Activated T-cell treated with anti-CD3 and anti-CD28 coated beads, Interleukin-2, amount 50 U/mL, for 4 hours (primary cell): Measurements from ENCODE around the gene PTGDS. TPM values are rescaled to one million over a fixed set of nuclear protein-coding genes. Genes with fewer than 3 reads are reported as not detected.

Experiments used
- ATAC-seq, 2 donors: fragments of 200-7000 bp; cut with Tn5 transposase; one replicate each; pipeline ENCODE4 v1.10.0; 2021
- DNase-seq: peaks from one replicate; pipeline ENCODE4 v3.0.0-alpha.2; 2020
- H3K27me3 Mint-ChIP-seq: one replicate; pipeline ENCODE4 v1.8.0; 2021; ENCODE audit warnings: low read depth, mixed read lengths
- H3K36me3 Mint-ChIP-seq: one replicate; pipeline ENCODE4 v1.8.0; 2022; ENCODE audit warnings: mixed read lengths; ENCODE audit not compliant: insufficient read depth
- H3K4me1 Mint-ChIP-seq: one replicate; pipeline ENCODE4 v1.8.0; 2021; ENCODE audit warnings: low read depth, mixed read lengths
- H3K4me3 Mint-ChIP-seq: one replicate; pipeline ENCODE4 v1.8.0; 2021; ENCODE audit warnings: mild to moderate bottlenecking, moderate library complexity, mixed read lengths
- H3K9me3 Mint-ChIP-seq: one replicate; pipeline ENCODE4 v1.8.0; 2021; ENCODE audit warnings: mixed read lengths
- total RNA-seq, 3 donors: library from RNA; stranded (reverse); gene quantifications; one replicate each; pipeline ENCODE4 v1.2.1, GENCODE V29; 2021

Gene PTGDS
- total RNA-seq, 3 donors from 2014 or later: 0.30 to 0.51 TPM; not detected in 1

DNA sequence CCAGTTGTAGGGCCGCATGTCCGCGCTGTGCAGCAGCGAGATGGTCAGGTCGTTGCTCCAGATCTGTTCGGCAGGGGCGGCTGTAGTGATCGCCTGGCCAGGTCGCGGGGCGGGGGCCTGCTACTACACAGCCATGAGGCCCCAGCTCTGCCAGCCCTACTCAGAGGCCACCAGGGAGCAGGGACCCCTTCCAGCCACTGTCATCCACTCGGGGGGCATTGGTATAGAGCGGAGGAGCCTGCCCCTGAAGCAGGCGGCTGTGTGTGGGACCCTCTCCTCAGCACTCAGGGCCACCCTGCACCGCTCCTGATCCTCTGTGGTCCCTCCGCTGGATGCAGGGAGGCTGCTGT, 34.4 kb upstream of the PTGDS start:
- H3K27me3 Mint-ChIP-seq: no peaks in the 10 kb centered on the region
- no peak for ATAC-seq
- H3K4me1 Mint-ChIP-seq: peaks cover 5% of the 10 kb centered on the region
- no peak for DNase-seq
- H3K9me3 Mint-ChIP-seq: no peaks in the 10 kb centered on the region
- peaks cover 16% of the 10 kb centered on the region for H3K36me3 Mint-ChIP-seq
- peak overlapping the region; percentile 77 for H3K4me3 Mint-ChIP-seq

DNA sequence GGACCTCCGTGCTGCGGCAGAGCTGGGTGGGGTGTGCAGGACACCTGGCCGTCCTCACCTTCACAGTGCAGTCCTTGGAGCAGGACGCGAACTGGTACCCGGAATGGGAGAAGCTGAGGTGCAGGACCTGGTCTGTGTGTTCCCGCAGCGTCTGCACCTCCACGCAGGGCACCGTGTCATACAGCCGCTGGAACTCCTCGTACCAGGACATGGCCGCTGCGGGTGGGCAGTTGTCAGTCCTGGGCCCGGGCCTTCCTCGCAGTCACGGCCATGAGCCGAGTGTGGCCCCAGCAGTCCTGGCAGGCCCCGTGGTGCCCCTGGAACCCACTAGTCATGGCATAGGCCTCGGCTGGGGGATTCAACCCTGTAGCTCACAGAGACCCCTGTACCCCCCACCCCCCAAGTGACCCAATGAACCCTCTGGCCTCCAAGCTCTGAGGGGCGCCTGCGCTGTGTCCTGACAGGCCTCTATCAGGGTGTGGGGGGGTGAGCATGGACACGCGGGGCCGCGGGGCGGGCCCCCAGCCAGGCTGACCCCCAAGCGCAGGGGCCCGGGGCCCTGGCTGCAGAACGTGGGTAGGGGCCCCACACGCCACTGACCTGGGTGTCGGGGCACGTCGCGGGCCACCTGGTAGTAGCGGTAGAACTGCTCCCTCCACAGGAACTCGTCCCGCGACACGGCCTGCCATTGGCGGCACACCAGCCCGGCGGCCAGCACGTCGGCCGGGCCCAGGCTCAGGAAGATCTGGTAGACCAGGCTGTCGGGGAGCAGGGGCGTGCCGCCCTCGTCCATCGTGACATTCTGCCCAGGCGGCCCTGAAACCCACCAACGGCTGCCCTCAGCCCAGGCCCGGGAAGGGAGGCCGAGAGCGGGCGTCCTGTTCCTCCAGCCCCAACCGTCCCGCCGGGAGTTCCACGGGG, 33.8 kb upstream of the PTGDS start:
- ATAC-seq (peak; percentile 29 to 41), DNase-seq (no peak)
- H3K9me3 Mint-ChIP-seq: no peaks in the 10 kb centered on the region
- H3K4me1 Mint-ChIP-seq: peaks cover 7% of the 10 kb centered on the region
- H3K27me3 Mint-ChIP-seq: no peaks in the 10 kb centered on the region
- peak overlapping the region; percentile 80 for H3K4me3 Mint-ChIP-seq
- H3K36me3 Mint-ChIP-seq: peaks cover 15% of the 10 kb centered on the region

DNA sequence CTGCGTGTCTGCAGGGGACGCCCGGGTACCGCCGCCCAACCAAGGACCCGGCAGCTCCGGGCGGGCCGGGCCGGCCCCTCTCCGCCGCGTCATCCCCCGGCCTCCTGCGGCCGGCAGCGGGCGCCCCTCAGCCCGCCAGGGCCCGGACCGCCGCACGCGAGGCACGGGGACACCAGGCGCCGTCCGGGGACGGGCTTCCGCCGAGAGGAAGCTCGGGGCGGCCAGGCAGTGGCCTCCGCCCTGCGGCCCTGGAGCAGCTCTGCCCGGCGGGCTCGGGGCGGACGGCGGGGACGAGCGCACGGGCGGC, 33.1 kb upstream of the PTGDS start:
- Mint-ChIP-seq H3K36me3 (peaks cover 11% of the 10 kb centered on the region), H3K4me3 (peak overlapping the region; percentile 80), H3K4me1 (peaks cover 7% of the 10 kb centered on the region), H3K27me3 (no peaks in the 10 kb centered on the region), H3K9me3 (no peaks in the 10 kb centered on the region)
- DNase-seq (no peak), ATAC-seq (peak; percentile 59)

DNA sequence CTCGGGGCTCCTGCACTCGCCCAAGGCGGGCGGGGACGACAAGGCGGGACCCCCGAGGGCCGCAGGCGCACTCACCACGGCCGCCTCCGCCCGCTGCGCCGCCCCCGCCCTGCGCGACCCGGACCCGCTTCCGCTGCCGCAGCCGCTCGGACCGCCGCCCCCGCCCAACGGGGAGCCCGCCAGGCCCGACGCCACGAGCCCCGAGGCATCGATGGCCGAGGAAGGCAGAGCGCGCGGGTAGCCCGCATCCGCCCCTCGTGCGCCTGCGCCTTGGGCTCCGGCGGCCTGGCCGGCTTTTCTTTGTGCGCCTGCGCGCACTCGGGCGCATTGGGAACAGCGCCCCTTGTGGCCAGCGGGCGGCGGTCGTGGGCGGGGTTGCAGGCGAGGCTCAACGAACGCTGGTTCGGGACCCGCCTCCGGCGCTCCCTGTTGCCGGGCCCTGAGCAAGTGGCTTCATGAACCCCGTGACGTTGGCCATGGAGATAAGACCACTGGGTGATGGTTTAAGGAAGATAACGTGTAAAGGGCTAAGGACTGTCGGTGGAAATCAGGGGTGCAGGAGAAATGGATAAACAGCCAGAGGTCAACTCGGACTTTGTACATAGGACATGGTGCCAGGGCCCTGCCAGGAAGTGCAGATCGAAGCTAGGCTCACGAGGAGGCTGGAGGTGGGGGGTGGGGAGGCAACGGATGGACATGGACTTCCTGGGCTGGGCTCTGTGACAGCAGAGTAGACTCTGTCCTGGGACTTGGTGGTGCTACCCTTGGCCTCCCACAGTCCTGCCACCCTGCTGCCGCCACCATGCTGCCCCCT, 32.6 kb upstream of the PTGDS start, which contains the start of the genes C8G and FBXW5:
C8G (plus strand) TSS at position 725 of the 814 bp plus-strand sequence; CDS start at position 803, 78 bp downstream.
FBXW5 (minus strand) TSS at position 220 of the 814 bp plus-strand sequence. CDS start 655 bp downstream, outside the sequence.
- Mint-ChIP-seq H3K9me3 (no peaks in the 10 kb centered on the region), H3K27me3 (no peaks in the 10 kb centered on the region), H3K4me3 (peak within 1 kb of the TSS; percentile 80), H3K4me1 (peaks cover 7% of the 10 kb centered on the region), H3K36me3 (peaks cover 7% of the 10 kb centered on the region)
- DNase-seq: peak; percentile 93
- peak; percentile 79 to 80 for ATAC-seq

DNA sequence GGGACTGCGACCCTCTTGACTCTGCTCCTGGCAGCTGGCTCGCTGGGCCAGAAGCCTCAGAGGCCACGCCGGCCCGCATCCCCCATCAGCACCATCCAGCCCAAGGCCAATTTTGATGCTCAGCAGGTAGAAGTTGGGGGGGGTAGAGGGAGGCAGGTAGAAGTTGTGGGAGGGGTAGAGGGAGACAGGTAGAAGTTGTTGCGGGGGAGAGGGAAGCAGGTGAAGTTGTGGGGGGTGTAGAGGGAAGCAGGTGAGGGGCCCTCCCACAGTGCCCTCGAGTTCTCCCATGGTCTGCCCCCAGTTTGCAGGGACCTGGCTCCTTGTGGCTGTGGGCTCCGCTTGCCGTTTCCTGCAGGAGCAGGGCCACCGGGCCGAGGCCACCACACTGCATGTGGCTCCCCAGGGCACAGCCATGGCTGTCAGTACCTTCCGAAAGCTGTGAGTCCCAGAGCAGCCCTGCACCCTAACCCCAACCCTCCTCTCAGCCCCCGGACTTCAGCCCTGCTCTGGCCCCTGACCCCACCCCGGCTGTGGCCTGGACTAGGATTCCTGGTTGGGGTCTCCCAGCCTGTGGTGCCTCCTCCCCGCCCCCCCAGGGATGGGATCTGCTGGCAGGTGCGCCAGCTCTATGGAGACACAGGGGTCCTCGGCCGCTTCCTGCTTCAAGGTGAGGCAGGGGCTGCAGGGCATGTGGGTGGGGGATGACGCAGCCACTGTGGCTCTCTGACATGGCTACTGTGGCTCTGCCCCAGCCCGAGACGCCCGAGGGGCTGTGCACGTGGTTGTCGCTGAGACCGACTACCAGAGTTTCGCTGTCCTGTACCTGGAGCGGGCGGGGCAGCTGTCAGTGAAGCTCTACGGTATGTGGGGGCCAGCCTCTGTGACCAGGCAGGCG, 31.7 kb upstream of the PTGDS start:
- H3K27me3 Mint-ChIP-seq: no peaks in the 10 kb centered on the region
- H3K9me3 Mint-ChIP-seq: no peaks in the 10 kb centered on the region
- peaks cover 7% of the 10 kb centered on the region for H3K36me3 Mint-ChIP-seq
- ATAC-seq (no peak), DNase-seq (no peak)
- peak overlapping the region; percentile 69 for H3K4me3 Mint-ChIP-seq
- peaks cover 9% of the 10 kb centered on the region for H3K4me1 Mint-ChIP-seq

DNA sequence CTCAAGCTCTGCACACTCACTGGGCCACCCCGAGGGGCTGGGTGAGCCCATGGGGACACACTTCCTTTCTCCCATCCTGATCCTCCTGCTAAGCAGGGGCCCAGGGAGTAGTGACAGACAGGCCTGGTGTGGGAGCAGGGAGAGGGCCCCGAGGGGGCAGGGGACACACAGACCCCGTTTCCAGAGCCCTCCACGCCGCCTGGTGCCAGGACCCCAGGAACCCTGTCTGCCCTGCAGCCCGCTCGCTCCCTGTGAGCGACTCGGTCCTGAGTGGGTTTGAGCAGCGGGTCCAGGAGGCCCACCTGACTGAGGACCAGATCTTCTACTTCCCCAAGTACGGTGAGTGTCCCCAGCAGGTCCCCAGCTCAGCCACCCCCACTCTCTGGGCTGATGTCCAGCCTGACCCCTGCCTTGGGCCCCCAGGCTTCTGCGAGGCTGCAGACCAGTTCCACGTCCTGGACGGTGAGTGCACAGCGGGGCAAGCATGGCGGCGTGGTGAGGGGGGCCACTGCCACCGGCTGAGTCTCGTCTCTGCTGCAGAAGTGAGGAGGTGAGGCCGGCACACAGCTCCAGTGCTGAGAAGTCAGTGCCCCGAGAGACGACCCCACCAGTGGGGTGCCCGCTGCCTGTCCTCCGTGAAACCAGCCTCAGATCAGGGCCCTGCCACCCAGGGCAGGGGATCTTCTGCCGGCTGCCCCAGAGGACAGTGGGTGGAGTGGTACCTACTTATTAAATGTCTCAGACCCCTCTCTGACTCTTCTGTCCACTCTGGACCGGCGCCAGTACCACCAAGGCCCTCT, 30.9 kb upstream of the PTGDS start:
- ATAC-seq (no peak), DNase-seq (no peak)
- H3K4me3 Mint-ChIP-seq: no peak overlapping the region
- peaks cover 4% of the 10 kb centered on the region for H3K36me3 Mint-ChIP-seq
- H3K9me3 Mint-ChIP-seq: no peaks in the 10 kb centered on the region
- H3K4me1 Mint-ChIP-seq: peaks cover 9% of the 10 kb centered on the region
- no peaks in the 10 kb centered on the region for H3K27me3 Mint-ChIP-seq

DNA sequence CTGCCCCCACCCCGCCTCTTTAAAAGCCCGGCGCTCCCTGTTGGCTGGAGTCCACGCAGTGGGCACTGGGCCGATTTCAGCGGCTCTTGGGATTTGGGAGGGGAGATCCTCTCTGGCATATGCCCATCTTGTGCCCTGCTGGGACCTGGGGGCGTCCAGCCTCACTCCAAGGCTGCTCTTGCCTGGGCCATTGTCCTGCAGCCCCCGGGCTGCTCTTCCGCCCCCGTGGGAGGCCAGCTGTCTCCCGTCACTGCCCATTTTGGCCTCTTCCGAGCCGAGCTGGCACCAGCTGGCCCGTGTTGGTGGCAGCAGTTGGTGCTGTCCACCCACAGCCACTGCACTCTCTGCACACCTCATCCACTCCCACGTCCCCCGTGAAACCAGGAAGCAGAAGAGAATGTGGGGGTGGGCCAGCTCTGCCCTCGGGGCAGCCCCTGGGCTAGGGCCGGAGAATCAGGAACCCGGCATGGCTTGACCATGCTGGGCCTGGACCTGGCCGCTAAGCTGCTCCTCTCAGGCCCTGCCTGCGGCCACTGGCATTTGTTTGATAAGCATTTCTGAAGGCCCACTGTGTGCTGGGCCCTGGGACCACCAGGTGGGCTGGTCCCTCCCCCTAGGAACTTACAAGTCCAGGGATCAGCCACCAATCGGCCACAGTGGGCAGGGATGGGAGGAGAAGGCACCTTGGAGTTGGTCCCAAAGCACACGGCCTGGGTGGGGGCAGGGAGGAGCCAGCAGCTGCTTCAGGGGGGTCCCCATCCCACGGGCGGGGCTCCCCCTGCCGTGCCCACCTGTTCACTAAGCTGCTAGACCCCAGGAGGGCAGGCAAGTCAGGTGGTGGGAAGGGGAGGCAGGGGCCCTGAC, 30.0 kb upstream of the PTGDS start:
- DNase-seq: no peak
- Mint-ChIP-seq H3K27me3 (no peaks in the 10 kb centered on the region), H3K9me3 (no peaks in the 10 kb centered on the region), H3K4me1 (peaks cover 7% of the 10 kb centered on the region), H3K4me3 (no peak overlapping the region), H3K36me3 (no peaks in the 10 kb centered on the region)
- ATAC-seq: no peak

DNA sequence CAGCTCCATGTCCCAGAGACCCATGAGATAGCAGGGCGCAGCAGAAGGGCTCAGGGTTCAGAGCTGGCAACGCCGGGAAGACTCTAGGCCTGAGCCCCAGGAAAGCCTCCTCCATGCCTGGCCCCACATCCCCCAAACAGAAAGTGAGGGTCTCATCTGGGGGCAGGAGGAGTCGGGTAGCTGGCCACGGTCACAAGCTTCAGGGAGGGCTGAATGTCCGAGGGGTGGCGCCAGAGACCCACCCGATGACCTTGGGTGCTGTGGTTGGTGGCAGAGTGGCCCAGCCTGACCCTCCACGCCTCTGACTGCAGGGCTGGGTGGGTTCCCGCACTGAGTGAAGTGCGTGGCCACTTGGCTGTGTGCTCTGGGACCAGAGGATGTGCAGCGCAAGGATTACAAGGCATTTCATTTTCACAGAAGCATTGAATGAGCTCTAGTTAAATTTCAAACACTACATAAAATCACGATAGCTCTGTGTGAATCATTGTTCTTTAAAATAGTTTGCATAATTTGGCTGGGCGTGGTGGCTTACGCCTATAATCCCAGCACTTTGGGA, 29.3 kb upstream of the PTGDS start:
- Mint-ChIP-seq H3K4me3 (peak overlapping the region; percentile 80), H3K27me3 (no peaks in the 10 kb centered on the region), H3K36me3 (no peaks in the 10 kb centered on the region), H3K4me1 (peaks cover 7% of the 10 kb centered on the region), H3K9me3 (no peaks in the 10 kb centered on the region)
- DNase-seq: no peak
- no peak for ATAC-seq

DNA sequence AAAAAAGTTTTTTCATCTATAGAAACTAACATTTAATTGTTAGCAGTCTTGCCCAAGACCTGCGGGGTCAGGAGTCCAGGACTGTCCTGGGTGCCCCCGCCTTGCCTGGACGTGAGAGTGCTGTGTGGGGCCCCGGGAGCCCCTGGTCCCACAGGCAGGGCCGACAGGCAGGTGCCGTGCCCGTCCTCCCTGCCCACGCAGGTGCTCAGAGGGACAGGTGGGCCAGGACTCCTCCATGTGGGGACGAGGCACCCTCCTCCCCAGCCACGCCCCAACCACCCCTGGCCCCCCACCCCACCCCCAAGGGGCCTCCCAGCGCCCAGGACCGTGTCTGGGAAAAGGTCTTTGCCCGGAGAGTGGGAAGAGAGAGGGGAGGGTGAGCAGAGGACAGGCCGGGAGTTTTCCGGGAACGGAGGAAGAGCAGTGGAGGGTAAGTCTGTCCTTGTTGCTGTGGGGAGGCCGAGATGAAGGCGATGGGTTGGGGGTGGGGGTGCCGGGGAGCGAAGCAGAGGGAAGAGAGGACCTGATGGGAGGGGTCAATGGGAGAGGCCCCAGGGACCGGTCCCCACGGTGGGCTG, 28.0 kb upstream of the PTGDS start:
- peak overlapping the region; percentile 80 for H3K4me3 Mint-ChIP-seq
- H3K27me3 Mint-ChIP-seq: no peaks in the 10 kb centered on the region
- no peak for DNase-seq
- no peaks in the 10 kb centered on the region for H3K36me3 Mint-ChIP-seq
- peak in 1 of 2 donors; percentile 2 for ATAC-seq
- peaks cover 7% of the 10 kb centered on the region for H3K4me1 Mint-ChIP-seq
- no peaks in the 10 kb centered on the region for H3K9me3 Mint-ChIP-seq

DNA sequence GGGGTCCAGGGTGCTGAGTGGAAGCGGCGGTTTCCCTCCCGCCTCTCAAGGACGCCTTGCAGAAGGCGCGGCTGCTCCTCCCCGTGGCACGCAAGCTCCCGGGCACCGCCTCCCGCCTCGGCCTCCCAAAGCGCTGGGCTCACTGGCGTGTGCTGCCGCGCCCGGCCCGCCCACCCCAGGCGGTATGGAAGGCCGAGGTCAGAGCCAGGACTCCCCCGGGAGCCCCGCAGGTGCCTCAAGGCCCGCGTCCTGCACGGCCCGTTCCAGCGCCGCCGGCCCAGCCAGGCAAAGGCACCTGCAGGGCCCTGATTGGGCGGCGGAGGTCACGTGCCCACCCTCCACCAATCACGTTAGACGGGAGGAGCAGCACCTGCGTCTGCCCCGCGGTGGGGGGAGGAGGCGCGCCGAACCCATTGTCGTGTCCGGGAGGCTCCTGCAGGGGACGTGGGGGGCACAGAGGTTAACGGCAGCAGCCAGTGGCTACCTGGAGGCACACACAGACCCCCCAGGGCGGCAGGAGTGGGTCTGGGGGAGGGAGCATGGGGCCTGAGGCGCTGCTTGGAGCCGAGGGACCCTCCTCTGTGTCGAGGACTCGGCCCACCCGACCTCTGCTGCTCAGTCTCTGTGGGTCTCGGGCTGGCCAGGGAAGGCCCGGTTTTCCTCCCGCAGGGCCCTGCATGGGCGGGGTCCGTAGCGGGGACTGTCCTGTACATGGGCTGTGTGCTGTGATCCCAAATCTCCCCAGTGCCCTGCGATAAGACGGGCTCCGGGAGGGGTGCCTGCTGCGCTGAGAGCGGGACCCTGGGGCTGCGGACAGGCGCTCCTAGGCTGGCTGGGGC, 27.3 kb upstream of the PTGDS start:
- H3K36me3 Mint-ChIP-seq: no peaks in the 10 kb centered on the region
- peaks cover 4% of the 10 kb centered on the region for H3K4me1 Mint-ChIP-seq
- H3K4me3 Mint-ChIP-seq: peak overlapping the region; percentile 80
- no peaks in the 10 kb centered on the region for H3K9me3 Mint-ChIP-seq
- H3K27me3 Mint-ChIP-seq: no peaks in the 10 kb centered on the region
- ATAC-seq: peak; percentile 96 to 98
- peak; percentile 96 for DNase-seq

DNA sequence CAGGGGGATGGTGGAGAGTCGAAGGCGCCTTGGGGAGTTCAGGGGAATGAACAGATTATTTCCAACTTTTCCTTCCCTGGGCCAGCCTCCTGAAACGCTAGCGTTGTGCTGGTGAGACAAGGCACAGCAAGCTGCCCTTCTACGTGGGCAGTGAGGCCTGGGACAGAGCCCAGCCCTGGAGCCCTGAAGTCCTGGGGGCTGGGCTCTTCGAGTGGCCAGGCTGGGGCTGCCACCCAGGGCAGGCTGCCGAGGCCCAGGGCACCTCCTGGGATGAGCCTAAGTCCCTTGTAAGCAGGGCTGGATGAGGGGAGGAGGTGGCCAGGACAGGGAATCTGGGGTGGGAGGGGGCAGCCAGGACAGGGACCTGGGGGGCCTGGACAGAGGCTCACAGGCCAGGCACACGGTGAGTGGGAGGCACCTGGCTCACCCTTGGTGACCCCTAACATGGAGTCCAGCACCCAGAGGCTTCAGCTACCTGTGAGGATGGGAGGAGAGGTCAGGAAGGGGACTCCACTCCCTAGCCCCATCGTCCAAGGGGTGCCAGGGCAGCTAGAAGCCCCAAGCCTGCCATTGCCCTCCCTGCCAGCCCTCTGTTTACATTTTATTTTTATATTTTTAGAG, 26.5 kb upstream of the PTGDS start:
- Mint-ChIP-seq H3K27me3 (no peaks in the 10 kb centered on the region), H3K4me1 (peaks cover 4% of the 10 kb centered on the region), H3K9me3 (no peaks in the 10 kb centered on the region), H3K36me3 (no peaks in the 10 kb centered on the region), H3K4me3 (peak overlapping the region; percentile 77)
- DNase-seq: no peak
- ATAC-seq: no peak
